SH-SY5Y (cell line): ENCODE results near the gene EEFSEC.

ENCODE experiments used
- GATA2 ChIP-seq: IDR thresholded peaks from 2 replicates; pipeline ENCODE4 v1.6.1; 2011; ENCODE audit warnings: mild to moderate bottlenecking, low read depth, low read length
- GATA3 ChIP-seq: IDR thresholded peaks from 2 replicates; pipeline ENCODE4 v1.6.1; 2011; ENCODE audit warnings: low read depth, mild to moderate bottlenecking, low read length, moderate library complexity

DNA sequence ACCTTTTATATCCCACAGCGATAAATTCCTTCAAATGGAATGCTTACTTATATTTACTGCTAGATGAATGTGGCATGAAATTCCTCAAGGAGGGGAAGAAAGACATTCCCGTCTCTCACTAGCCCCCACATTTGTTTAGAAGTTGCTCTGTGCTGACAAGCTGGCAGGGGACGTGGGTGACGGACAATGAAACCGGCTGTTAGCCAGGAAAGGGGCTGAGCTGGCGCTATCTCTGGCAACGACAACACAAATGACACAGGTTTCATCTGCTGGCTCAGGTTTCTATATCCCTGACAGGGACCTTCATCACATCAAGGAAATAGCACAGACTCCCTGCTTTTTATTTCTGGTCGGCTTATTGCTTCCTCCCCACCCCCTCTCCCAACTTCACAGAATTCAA is 45.4 kb upstream of the EEFSEC start:
- TF ChIP-seq GATA3 (no peak), GATA2 (no peak)
